Measurements from ENCODE around the gene IFT22.
A peak's percentile ranks its signal among the peaks of the same experiment; 100 is the strongest.
"Not testable (repeated sequence)": the region's sequence is repeated elsewhere in the genome, so short reads cannot be mapped to it uniquely, and the experiment has no call there.

Gene IFT22

DNA sequence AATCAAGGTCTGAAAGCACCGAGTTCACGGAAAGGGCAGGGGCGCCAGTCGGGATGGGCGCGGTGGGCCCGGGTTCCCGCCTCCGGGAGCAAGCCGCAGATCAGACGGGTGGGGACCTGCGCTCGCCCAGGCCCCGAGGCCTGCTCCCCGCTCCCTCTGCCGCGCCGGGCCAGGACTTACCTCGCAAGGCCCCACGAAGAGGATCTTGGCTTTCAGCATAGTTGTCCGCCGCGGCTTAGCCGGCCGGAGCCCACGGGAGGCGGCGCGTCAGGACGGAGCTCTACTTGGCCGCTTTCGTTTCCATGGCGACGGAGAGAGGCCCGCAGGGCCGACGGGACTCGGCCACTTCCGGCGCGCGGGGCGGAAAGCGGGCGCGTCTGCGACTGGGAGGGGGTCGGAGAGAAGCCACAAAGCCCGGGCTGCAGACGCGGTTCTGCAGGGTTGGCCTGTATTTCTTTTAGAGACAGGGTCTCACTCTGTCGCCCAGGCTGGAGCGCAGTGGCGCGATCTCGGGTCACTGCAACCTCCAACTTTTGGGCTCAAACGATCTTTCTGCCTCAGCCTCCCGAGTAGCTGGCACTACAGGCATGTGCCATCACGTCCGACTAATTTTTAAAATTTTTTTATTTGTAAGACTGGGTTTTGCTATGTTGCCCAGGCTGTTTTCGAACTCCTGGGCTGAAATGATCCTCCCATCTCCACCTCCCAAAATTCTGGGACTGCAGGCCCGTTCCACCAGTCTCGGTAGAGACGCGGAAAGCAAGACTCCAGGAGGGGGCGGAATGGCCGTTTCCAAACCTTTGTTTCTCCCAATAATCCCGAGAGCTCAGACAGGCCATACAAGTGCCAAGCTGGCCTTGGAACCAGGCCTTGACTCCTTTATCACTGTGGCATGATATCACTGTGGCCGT, at the start of gene IFT22:
IFT22 (minus strand) TSS at position 322 of the 911 bp plus-strand sequence; CDS start at position 219, 103 bp downstream.
- DNase-seq: peak; percentile 84

DNA sequence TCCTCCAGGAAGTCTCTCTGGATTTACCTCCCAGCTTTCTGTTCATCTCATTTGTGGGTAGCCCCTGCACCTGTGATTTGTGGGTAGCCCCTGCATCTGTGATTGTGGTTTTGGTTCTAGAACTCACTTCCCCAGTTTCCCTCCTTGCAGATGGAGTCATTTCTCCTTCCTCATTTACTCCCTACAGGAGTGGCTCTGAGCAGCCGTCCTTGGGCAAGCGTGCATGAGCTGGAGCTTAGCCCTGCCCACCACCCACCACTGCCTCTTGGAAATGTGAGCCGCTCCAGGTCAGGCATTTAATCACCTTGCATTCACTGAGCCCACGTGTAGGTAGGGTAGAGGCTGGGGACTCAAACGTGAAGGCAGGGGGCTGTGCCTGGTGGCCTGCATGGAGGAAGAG, 49.2 kb upstream of the IFT22 start:
- DNase-seq: peak; percentile 96

DNA sequence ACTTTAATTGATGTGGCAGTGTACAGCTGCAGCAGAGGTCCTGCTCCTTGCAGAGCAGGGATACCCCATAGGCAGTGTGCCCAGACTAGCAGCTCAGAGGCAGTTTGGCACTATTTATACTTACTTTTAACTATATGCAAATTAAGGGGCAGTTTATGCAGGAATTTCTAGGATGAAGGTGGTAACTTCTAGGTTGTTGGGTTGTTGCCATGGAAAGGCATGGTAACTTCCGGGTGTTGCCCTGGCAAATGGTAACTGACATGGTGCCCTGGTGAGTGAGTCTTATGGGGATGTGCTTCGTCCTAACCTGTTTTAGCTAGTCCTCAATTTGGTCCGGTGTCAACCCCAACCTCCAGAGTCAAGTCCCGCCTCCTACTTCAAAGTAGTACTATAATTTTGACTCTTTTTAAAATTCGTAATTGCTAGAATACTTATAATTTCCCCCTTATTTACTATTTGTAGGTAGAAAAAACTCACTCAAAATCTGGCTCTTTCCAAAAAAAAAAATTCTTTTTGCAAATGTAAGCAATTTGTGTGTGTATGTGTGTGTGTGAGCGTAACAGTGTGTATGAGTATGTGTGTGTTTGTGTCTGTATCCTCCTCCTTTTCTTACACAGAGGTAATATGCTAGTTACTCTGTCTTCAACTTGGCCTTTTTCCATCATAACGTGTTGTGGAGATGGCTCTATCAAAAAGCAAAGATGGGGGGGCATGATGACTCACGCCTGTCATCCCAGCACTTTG, 47.0 kb upstream of the IFT22 start:
- no peak for DNase-seq

DNA sequence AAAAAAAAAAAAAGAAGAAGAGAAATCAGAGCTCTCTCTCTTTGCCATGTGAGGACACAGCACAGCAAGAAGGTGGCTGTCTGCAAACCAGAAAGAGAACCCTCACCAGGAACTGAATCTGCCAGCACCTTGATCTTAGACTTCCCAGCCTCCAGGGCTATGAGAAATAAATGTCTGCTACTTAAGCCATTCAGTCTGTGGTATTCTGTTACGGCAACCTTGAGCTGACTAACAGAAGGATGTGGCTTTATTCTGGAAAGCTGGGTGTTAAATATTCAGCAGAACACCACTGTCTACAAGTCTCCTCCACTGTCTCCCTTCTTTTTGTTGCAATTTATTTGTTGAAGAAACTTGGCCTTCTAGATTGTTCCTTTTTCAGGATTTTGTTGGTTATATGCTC, 46.1 kb upstream of the IFT22 start:
- DNase-seq: peak; percentile 86

DNA sequence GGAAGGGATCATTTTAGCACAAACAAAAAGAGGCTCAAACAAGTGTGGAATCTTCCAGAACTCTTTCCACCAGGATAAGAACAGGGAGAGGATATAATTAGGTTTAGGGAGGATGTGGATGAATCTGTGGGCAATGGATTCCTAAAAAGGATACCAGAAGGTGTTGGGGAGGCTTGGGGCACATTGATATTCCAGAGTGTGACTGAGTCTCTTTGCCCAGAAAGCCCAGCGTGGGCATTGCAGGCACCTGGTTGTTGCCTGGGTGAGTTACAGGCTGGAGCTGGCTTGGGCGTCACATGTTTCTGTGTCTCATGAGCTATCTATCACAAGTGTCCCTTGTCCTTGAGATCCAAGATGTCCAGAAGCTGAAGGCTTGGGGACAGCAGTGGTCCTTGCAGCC, 44.3 kb upstream of the IFT22 start:
- DNase-seq: no peak

DNA sequence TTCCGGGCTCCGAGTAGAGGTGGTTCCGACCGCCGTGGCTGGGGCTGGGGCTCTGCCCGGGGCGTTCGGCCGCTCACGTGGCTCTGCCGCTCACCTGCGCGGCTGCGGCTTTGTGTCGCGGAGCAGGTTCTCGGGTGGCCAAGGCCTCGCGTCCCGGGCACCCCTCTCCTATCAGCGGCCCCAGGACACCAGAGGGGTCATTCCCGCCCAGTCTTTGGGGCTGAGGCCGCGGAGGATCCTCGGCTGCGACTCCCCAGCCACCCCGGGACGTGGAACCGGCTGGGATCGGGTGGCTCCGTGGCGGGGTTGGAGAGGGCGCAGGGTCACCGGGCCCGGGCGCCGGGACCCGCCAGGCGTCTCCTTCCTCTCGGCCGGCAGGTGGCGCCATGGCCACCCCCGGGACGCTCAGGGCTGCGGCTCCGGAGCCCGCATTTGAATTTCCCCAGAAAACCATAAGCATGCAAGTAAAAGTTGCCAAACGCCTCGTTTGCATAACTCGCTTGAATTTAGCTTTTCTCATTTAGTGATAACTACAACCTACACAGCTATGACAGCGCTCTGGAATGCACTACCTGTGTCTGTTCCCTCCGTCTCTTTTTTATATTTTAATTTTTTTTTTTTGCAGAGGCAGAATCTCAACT, 42.2 kb upstream of the IFT22 start:
- DNase-seq: peak; percentile 69

DNA sequence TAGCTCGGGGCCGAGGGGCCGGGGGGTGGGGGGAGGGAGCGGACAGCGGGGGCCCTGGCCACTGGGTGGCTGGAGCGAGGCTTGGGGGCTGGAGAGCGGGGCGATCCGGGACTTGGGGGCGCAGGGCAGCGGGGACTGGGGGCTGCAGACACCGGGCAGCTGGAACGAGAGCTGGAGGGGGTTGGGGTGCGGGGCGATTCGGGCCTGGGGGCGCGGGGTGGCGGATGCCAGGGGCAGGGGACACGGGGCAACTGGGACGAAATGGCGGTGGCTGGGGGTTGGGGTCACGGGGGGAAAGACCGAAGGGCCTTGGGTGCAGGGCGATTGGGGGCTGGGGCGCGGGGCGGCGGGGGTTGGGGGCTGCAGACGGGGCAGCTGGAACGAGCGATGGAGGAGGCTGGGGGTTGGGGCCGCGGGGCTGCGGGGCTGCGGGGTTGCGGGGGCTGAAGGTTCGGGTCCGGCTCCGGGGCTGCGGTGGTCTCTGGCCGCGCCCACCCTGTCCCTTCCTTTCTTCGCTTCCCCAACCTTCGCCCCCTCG, 41.7 kb upstream of the IFT22 start:
- no peak for DNase-seq

DNA sequence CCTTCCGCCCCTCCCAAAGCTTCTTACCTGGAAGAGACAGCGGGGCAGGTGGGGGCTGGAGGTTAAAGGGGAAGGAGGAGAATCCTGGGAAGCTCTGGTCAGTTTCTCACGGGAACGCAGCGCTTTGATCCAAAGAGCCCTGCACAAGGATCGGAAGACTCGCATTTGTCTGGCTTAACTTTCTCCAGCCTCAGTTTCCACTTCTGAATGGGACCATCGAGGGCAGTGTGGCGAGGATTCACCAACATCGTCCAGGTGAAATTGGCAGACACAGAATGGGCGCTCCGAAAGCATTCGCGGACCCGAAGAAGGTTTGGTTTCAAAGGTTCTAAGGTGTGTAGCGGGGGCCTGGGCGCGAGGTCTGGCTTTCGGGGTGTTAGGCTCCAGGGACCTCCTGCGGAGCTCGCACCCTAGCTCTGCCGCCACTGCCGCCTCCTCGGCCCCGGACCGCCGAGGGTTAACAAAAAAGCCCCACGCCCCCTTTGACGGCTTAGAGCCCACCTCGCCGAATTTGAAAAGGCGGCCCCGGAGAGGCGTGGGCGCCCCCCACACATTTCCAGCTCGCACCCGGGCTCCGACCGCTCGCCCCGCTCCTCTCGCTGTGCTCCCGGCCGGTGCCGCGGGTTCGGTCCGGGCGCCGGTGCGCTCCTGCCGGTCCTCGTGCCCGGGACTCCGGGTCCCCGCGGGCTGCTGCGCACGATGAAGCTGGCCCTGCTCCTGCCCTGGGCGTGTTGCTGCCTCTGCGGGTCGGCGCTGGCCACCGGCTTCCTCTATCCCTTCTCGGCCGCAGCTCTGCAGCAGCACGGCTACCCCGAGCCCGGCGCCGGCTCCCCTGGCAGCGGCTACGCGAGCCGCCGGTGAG, 41.0 kb upstream of the IFT22 start, which contains the start of gene COL26A1:
COL26A1 (plus strand) TSS at position 542 of the 862 bp plus-strand sequence; CDS start at position 700, 158 bp downstream.
- peak; percentile 6 for DNase-seq

DNA sequence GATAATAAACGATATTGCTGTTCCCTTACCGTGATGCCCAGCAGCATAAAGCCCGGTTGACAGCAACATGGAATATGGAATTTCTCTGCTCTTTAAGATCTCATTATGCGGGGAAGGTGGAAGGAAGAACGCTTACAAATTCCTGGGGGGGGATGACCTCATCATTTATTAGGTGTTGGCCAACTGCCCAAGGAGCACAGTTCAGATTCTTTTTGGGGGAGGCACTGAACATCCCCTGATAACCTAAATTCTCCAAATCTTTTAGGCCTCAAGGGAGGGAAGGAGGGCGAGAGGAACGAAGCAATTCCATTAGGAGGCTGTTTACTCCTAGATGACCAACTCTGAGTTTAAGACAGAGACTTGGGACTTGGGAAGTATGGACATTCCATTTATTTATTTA, 35.8 kb upstream of the IFT22 start:
- DNase-seq: no peak

DNA sequence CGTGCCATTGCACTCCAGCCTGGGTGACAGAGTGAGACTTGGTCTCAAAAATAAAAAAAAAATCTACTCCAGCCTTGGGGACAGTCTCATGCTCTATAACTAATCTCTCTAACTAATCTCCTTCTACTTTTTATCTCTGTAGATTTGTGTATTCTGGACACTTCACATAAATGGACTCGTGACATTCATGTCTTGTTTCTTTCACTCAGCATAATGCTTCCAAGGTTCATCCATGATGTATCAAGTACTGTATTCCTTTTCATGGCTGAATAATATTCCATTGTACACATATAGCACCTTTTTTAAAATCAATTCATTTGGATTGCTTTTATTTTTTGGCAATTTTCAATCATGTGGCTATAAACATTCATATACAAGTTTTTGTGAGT, 31.3 kb upstream of the IFT22 start:
- no peak for DNase-seq

DNA sequence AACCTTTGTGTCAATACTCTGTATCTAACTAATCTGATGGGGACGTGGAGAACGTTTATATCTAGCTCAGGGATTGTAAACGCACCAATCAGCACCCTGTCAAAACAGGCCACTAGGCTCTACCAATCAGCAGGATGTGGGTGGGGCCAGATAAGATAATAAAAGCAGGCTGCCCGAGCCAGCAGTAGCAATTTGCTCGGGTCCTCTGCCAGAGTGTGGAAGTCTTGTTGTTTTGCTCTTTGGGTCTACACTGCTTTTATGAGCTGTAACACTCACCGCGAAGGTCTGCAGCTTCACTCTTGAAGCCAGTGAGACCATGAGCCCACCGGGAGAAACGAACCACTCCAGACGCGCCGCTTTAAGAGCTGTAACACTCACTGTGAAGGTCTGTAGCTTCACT, 27.7 kb upstream of the IFT22 start:
- DNase-seq: not testable (repeated sequence)

DNA sequence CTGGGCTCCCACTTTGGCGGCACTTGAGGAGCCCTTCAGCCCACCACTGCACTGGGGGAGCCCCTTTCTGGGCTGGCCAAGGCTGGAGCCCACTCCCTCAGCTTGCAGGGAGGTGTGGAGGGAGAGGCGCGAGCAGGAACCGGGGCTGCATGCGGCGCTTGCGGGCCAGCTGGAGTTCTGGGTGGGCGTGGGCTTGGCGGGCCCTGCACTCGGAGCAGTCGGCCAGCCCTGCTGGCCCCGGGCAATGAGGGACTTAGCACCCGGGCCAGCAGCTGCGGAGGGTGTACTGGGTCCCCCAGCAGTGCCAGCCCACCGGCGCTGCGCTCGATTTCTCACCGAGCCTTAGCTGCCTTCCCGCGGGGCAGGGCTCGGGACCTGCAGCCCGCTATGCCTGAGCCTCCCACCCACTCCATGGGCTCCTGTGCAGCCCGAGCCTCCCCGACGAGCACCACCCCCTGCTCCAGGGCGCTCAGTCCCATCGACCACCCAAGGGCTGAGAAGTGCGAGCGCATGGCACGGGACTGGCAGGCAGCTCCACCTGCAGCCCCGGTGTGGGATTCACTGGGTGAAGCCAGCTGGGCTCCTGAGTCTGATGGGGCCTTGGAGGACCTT, 26.9 kb upstream of the IFT22 start:
- not testable (repeated sequence) for DNase-seq

DNA sequence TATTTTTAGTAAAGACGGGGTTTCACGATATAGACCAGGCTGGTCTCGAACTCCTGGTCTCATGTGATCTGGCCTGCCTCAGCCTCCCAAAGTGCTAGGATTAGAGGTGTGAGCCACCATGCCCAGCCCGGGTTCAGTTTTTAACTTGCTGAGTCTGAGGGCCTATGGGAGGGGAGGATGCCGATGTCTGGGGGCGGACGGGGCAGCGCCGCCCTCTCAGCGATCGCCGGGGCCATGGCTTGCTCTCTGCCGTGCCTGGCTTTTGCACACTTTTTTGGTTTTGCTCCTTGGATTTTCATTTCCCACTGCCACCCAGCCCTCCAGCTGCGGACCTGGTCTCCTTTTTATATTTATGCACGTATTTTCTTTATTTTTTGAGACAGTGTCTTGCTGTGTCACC, 25.9 kb upstream of the IFT22 start:
- DNase-seq: no peak

DNA sequence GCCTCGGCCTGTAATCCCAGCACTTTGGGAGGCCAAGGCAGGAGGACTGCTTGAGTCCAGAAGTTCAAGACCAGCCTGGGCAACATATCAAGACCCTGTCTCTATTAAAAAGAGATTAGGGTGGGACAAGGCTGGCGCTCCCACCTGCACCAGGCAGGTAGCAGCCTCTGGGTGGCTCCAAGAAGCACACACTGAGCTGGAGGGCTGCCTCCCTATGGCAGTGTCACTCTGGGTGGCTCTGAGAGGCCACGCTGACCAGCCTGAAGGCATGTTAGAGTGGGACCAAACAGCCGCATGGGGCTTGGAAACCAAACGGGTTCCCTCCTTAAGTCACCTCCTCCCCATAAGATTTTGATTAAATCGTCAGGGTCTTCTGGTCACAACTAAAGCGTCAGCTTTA, 21.3 kb upstream of the IFT22 start:
- no peak for DNase-seq

DNA sequence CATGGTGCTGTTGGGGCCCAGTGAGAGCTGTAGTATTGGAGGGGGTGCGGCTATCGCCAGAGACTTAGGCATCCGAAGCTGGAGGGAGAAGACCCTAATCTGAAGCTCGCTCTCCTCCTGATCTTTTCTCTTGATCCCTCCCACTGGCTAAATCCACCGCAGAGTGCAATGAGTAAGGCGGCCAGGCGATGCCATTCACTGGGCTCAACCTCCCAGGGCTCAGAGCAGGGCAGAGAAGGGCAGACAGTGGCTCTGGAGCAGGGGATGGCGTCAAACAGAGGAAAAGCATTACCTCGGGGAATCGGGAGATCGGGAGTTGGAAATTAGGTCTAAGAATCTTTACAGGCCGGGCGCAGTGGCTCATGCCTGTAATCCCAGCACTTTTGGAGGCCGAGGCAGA, 18.8 kb upstream of the IFT22 start:
- DNase-seq: no peak

DNA sequence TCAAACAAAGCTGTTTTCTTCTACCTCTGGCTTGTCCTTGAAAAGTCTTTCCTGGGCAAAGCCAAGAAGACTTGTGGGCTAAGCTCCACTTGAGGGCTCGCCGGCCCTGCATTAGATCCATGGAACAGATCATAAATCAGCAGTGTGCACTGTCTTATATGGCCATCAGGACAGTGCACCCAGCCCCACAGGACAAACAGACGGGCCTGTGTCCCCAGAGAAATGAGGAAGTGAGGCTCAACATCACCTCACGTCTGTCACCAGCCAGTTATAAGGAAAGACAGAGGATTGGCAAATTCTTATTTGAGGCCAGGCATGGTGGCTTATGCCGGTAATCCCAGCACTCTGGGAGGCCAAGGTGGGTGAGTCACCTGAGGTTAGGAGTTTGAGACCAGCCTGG, 12.3 kb upstream of the IFT22 start:
- DNase-seq: peak; percentile 94

DNA sequence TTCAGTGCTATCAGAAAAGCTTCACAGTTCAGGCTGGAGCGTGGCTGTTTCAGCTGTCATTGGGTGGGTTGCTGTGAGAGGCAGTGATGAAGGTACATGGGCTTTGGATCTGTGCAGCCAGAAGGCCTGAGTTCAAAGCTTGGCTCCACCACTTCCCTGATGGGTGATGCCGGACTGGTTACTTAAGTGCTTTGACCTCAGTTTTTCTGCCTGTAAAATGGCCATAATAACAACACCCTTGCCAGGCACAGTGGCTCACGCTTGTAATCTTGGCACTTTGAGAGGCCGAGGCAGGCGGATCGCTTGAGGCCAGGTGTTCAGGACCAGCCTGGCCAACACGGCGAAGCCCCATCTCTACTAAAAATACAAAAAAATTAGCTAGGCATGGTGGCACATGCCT, 10.4 kb upstream of the IFT22 start:
- DNase-seq: no peak

DNA sequence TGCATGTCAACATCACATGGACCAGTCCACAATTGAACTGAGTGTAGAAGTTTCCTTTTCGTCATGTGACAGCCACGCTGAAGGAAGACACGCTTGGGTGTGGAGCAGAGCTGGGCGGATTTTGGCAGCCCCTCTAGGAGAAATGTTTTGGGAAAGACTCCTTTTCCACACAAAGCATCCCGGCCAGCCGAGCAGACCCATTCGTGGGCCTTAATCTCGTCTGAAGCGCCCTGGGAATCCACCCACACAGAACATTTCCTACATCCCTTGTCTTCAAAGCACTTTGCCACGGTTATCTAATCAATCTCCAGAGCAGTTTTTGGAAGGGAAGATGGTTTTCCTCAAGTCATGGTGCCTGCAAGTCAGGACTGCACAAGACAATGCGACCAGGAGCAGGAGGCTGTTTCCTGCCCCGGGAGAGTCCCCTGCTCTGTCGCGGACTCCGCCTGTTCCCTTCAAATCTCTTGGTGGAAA, 8.4 kb upstream of the IFT22 start:
- DNase-seq: no peak

DNA sequence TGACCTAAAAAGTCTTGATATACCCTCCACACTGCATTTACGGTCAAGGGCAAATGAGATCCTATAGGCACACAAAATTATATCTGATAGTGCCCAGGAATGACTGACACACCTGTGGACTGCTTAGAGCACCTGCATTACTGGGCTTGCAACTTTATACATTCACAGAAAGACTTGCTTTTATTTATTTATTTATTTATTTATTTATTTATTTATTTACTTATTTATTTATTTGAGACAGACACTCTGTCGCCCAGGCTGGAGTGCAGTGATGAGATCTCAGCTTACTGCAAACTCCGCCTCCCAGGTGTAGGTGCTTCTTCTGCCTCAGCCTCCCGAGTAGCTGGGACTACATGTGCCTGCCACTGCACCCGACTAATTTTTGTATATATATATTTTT, 6.5 kb upstream of the IFT22 start:
- no peak for DNase-seq

DNA sequence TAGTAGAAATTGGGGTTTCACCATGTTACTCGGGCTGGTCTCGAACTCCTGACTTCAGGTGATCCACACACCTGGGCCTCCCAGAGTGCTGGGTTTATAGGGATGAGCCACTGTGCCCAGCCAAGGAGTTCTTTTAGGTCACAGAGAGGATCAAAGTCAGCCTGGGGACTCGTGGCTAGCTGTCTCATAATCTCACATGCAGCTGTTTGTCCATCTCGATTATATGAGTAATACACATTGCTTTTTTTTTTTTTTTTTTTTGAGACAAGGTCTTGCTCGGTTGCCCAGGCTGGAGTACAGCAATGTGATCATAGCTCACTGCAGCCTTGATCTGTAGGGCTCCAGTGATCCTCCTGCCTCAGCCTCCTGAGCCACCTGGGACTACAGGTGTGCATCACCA, 2.2 kb downstream of the IFT22 start:
- no peak for DNase-seq

DNA sequence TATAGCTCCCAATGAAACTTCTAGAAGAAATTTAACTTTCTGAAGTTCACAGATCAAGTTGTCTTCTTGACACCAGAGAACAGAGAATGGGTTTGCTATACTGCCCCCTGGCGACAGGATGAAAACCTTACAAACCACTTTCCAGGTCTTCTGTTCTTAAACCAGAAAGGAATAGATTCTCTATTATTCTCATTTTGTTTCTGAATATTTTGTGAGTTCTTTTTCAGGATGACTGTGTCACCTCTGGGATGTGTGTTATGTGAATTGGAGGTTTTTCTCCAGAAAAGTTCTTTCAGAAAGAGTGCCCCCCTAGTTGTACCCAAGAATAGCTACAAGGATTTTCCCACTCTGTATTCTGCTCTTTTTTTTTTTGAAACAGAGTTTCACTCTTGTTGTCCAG, 6.3 kb downstream of the IFT22 start:
- peak; percentile 53 for DNase-seq
